ENCODE measurements around the gene CCDC106. TPM values are rescaled to one million over a fixed set of nuclear protein-coding genes. Genes with fewer than 3 reads are reported as not detected.

The CCDC106 gene
- total RNA-seq, 1 donor from 2014 or later, result 8.3 TPM

- no peak for DNase-seq (ENCODE audit: extremely low spot score in 2 of 2)
- TF ChIP-seq POLR2A (IDR thresholded peaks at IDR 0.05) (no peak), CTCF (IDR thresholded peaks at IDR 0.05) (no peak), POLR2AphosphoS5 (IDR thresholded peaks at IDR 0.05; ENCODE audit: insufficient read depth in 1 of 2, low read depth in 1 of 2) (no peak)
- Histone ChIP-seq H3K27ac (peak overlapping the region; percentile 98), H3K36me3 (no peaks in the 10 kb centered on the region), H3K4me3 (peak overlapping the region; percentile 91 to 99), H3K27me3 (no peaks in the 10 kb centered on the region), H3K4me1 (peaks cover 48% of the 10 kb centered on the region), H3K9me3 (no peaks in the 10 kb centered on the region)
- intact Hi-C loops (cut with DNase I), result no loop called here
Observed at GRCh38 chr19:55635334-55635717, 12.7 kb upstream of the CCDC106 start.

DNA sequence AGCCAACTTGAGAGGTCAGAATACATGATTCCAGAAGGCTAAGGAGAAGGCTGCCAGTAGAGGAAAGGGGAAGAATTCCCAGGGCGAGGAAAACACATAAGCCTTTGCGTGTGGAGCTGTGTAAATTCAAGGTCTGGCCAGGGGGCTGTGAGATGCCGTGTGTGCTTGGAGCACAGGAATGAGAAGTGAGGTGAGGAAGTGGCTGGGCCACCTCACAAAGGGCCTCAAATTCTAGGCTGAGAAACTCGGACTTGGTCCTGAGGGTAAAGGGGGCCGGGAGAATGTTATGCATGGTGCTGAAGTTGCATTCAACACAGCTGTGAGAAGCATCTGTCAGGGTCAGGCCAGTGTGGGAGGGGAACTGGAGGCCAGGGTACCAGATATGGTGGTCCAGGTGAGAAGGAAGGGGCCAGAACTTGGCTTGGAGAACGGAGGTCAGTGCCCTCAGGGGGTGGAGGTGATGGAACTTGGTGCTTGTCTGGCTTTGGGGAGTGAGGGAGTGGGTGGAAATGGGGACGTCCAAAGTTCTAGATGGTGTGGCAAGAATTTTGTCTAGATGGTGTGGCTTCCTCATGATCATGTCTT, 12.1 kb upstream of the CCDC106 start:
- DNase-seq (ENCODE audit: extremely low spot score in 2 of 2), result no peak
- intact Hi-C loops (cut with DNase I), result no loop called here
- peak overlapping the region; percentile 98 for H3K27ac ChIP-seq
- H3K4me3 ChIP-seq, result peak overlapping the region; percentile 91 to 99
- H3K36me3 ChIP-seq, result no peaks in the 10 kb centered on the region
- no peaks in the 10 kb centered on the region for H3K9me3 ChIP-seq
- H3K4me1 ChIP-seq, result peaks cover 53% of the 10 kb centered on the region
- TF ChIP-seq CTCF (IDR thresholded peaks at IDR 0.05) (no peak), POLR2AphosphoS5 (IDR thresholded peaks at IDR 0.05; ENCODE audit: insufficient read depth in 1 of 2, low read depth in 1 of 2) (no peak), POLR2A (IDR thresholded peaks at IDR 0.05) (no peak)
- H3K27me3 ChIP-seq, result no peaks in the 10 kb centered on the region

DNA sequence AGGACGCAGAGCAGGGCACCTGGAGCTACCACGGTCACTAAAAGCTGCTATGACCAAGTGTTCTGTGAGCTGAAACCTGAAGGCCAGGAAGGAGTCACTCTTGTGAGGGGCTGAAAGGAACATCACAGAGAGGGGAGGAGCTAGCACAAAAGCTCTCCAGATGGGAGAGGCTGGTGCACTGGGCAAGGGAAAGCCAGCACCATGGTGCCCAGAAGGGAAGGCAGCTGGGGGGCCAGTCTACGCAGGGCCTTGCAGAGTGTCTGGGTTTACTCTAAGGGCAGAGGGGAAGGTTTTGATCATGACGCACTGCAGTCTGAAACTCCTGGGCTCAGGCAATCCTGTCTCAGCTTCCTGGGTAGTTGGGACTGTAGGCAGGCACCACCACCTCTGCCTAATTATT, 11.3 kb upstream of the CCDC106 start:
- no peak for TF ChIP-seq POLR2AphosphoS5 (IDR thresholded peaks at IDR 0.05; ENCODE audit: insufficient read depth in 1 of 2, low read depth in 1 of 2)
- no peak for TF ChIP-seq POLR2A (IDR thresholded peaks at IDR 0.05)
- no peak for TF ChIP-seq CTCF (IDR thresholded peaks at IDR 0.05)
- Histone ChIP-seq H3K36me3 (no peaks in the 10 kb centered on the region), H3K4me1 (peaks cover 57% of the 10 kb centered on the region), H3K9me3 (no peaks in the 10 kb centered on the region), H3K4me3 (no peak overlapping the region), H3K27me3 (no peaks in the 10 kb centered on the region), H3K27ac (no peak overlapping the region)
- DNase-seq (ENCODE audit: extremely low spot score in 2 of 2), result no peak
- intact Hi-C loops (cut with DNase I), result no loop called here

- H3K9me3 ChIP-seq, result no peaks in the 10 kb centered on the region
- no peaks in the 10 kb centered on the region for H3K36me3 ChIP-seq
- no peak overlapping the region for H3K27ac ChIP-seq
- H3K4me1 ChIP-seq, result peaks cover 65% of the 10 kb centered on the region
- intact Hi-C loops (cut with DNase I), result no loop called here
- H3K4me3 ChIP-seq, result no peak overlapping the region
- TF ChIP-seq CTCF (IDR thresholded peaks at IDR 0.05), result no peak
- no peak for TF ChIP-seq POLR2A (IDR thresholded peaks at IDR 0.05)
- no peak for TF ChIP-seq POLR2AphosphoS5 (IDR thresholded peaks at IDR 0.05; ENCODE audit: insufficient read depth in 1 of 2, low read depth in 1 of 2)
- H3K27me3 ChIP-seq, result no peaks in the 10 kb centered on the region
- no peak for DNase-seq (ENCODE audit: extremely low spot score in 2 of 2)
Observed at GRCh38 chr19:55637534-55637933, 10.5 kb upstream of the CCDC106 start.

GRCh38 chr19:55638864-55639359, 9.1 kb upstream of the CCDC106 start:
- no peak for TF ChIP-seq POLR2AphosphoS5 (IDR thresholded peaks at IDR 0.05; ENCODE audit: insufficient read depth in 1 of 2, low read depth in 1 of 2)
- TF ChIP-seq CTCF (IDR thresholded peaks at IDR 0.05), result no peak
- TF ChIP-seq POLR2A (IDR thresholded peaks at IDR 0.05), result no peak
- no peak for DNase-seq (ENCODE audit: extremely low spot score in 2 of 2)
- intact Hi-C loops (cut with DNase I), result no loop called here
- Histone ChIP-seq H3K4me1 (peaks cover 74% of the 10 kb centered on the region), H3K27me3 (no peaks in the 10 kb centered on the region), H3K36me3 (no peaks in the 10 kb centered on the region), H3K4me3 (no peak overlapping the region), H3K27ac (no peak overlapping the region), H3K9me3 (no peaks in the 10 kb centered on the region)

Measured in vagina (tissue), 2 donors.